GM18861 (cell line): ENCODE results near the gene SPATA31A3.
"Not testable (repeated sequence)": the region's sequence is repeated elsewhere in the genome, so short reads cannot be mapped to it uniquely, and the experiment has no call there.

Experiments
- ATAC-seq: cut with Tn5 transposase; IDR thresholded peaks from one replicate; pipeline ENCODE4 v1.9.1; 2021; ENCODE audit not compliant: unreplicated experiment

Gene SPATA31A3

GRCh38 chr9:66992450-66992849 lies at the start of gene SPATA31A3:
TSS of gene SPATA31A3 (minus strand) at chr9:66992550. CDS start at chr9:66992521, 29 bp downstream.
- not testable (repeated sequence) for ATAC-seq

- ATAC-seq, result not testable (repeated sequence)
These were observed 39.8 kb downstream of the SPATA31A3 start for GRCh38 chr9:66952576-66952975.

GRCh38 chr9:66942400-66943155 lies 49.8 kb downstream of the SPATA31A3 start:
- ATAC-seq, result not testable (repeated sequence)

- ATAC-seq, result not testable (repeated sequence)
These were observed 52.2 kb downstream of the SPATA31A3 start for GRCh38 chr9:66939878-66940830.

GRCh38 chr9:66938322-66938721 lies 54.0 kb downstream of the SPATA31A3 start:
- not testable (repeated sequence) for ATAC-seq

GRCh38 chr9:66937662-66938061 lies 54.7 kb downstream of the SPATA31A3 start:
- ATAC-seq, result not testable (repeated sequence)
